Embryonic facial prominence (tissue), 1 donor: ENCODE data around the gene IRS2.

Experiments used
- DNase-seq: peaks from one replicate; pipeline ENCODE4 v3.0.0-alpha.2; 2016; ENCODE audit errors: extremely low spot score

Gene IRS2

GRCh38 chr13:109781384-109782065 is 4.9 kb downstream of the IRS2 start:
- DNase-seq: no peak

GRCh38 chr13:109780845-109781383 is 5.5 kb downstream of the IRS2 start:
- no peak for DNase-seq

- DNase-seq: no peak
These were observed 6.4 kb downstream of the IRS2 start for GRCh38 chr13:109779876-109780510.

- DNase-seq: no peak
These were observed 7.3 kb downstream of the IRS2 start for GRCh38 chr13:109779074-109779473.

- DNase-seq: no peak
These were observed 8.3 kb downstream of the IRS2 start for GRCh38 chr13:109778102-109778542.

- DNase-seq: no peak
These were observed 9.8 kb downstream of the IRS2 start for GRCh38 chr13:109776575-109776974.

- no peak for DNase-seq
These were observed 12.6 kb downstream of the IRS2 start for GRCh38 chr13:109773786-109774185.

GRCh38 chr13:109773276-109773675 is 13.1 kb downstream of the IRS2 start:
- no peak for DNase-seq

GRCh38 chr13:109771926-109772325 is 14.5 kb downstream of the IRS2 start:
- DNase-seq: no peak

- DNase-seq: no peak
These were observed 15.9 kb downstream of the IRS2 start for GRCh38 chr13:109770436-109770835.

GRCh38 chr13:109769921-109770320 is 16.5 kb downstream of the IRS2 start:
- no peak for DNase-seq

GRCh38 chr13:109769275-109769674 is 17.1 kb downstream of the IRS2 start:
- no peak for DNase-seq

- DNase-seq: no peak
These were observed 17.8 kb downstream of the IRS2 start for GRCh38 chr13:109768616-109769015.

GRCh38 chr13:109768176-109768575 is 18.2 kb downstream of the IRS2 start:
- no peak for DNase-seq

GRCh38 chr13:109767023-109767422 is 19.4 kb downstream of the IRS2 start:
- no peak for DNase-seq

GRCh38 chr13:109764470-109765291 is 21.7 kb downstream of the IRS2 start:
- no peak for DNase-seq

- DNase-seq: no peak
These were observed 22.3 kb downstream of the IRS2 start for GRCh38 chr13:109764045-109764444.

- no peak for DNase-seq
These were observed 23.6 kb downstream of the IRS2 start for GRCh38 chr13:109762791-109763190.

- DNase-seq: no peak
These were observed 24.7 kb downstream of the IRS2 start for GRCh38 chr13:109761695-109762094.

- no peak for DNase-seq
These were observed 25.4 kb downstream of the IRS2 start for GRCh38 chr13:109760951-109761350.

- no peak for DNase-seq
These were observed 26.0 kb downstream of the IRS2 start for GRCh38 chr13:109760402-109760801.

GRCh38 chr13:109759609-109760008 is 26.8 kb downstream of the IRS2 start:
- DNase-seq: no peak
